HG03432 (cell line): Measurements from ENCODE around the gene PDE5A.

Experiments used
- ATAC-seq: cut with Tn5 transposase; IDR thresholded peaks from one replicate; pipeline ENCODE4 v1.9.1; 2021; ENCODE audit warnings: mild to moderate bottlenecking, moderate library complexity; ENCODE audit not compliant: unreplicated experiment

PDE5A gene

GRCh38 chr4:119628281-119629141 is at the start of gene PDE5A:
TSS of gene PDE5A (minus strand) at chr4:119628804. CDS start at chr4:119628671, 133 bp downstream.
- ATAC-seq, result peak; percentile 92

DNA sequence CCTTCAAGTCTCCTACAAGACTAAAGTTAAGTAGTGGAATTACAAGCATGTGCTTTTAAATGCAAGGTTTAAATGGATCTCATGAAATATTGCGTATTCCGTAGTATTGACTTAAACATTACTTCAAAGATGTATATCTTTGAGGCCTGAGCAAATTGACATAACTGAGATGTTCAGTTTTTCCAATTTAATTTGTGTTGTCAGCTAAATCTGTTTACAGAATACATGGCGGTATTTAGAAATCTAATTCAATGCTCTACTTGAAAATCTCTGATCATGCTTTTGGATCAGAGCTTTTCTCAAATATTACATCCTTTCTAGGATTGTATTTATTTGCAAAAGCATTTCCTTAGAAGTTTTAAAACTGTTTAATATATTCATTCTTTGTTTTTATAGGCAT is 47.5 kb upstream of the PDE5A start:
- ATAC-seq, result no peak

DNA sequence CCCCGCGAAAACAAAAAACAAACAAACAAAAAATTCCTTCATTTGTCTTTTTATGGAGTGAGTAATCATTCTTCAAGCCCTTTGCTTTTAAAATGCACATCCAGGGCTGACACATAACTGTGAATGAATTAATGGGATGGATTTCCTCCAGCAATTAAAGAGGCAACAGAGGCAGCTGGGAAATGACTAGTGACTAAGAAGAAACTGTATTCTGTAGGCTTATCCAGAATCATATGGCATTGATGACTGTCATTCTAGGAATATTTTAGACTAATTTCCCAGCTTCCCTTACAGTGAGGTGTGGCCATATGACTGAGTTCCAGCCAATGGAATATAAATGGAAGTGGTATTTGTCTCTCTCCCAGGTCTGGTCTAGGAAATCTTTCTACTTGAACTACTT is 46.8 kb upstream of the PDE5A start:
- ATAC-seq, result no peak

DNA sequence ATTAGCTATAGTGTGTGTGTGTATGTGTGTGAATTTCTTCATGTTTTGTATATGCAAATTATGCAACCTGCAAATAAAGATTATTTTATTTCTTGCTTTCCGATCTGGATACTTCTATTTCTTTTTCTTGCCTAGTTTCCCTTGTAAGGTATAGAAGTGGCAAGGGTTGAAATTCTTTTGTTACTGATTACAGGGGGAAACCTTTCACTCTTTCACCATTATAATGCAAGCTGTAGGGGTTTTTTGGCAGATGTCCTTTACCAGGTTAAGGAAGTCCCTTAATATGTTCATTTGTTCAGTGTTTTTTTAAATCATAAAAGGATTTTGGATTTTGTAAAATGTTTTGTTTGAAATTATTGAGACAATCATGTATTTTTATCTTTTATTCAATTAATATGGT is 44.3 kb upstream of the PDE5A start:
- ATAC-seq, result no peak

GRCh38 chr4:119672086-119672485 is 43.5 kb upstream of the PDE5A start:
- no peak for ATAC-seq

DNA sequence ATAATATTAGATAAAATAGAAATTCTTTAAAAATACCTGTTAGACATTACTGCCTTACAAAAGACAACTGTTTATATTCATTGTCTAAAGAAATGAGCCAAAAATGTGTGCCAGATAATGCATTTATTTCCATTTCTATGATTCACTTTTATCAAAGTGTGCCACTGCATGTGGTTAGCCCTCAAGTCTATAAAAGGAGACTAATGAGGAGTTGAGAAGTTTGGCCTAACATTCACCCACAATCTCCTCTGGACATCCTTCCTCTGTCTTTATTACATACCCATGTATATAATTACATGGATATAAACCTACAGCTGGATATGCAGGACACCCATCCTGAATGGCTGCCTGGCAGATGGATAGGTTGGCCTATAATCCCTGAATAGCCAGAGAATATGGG is 42.6 kb upstream of the PDE5A start:
- ATAC-seq, result no peak

DNA sequence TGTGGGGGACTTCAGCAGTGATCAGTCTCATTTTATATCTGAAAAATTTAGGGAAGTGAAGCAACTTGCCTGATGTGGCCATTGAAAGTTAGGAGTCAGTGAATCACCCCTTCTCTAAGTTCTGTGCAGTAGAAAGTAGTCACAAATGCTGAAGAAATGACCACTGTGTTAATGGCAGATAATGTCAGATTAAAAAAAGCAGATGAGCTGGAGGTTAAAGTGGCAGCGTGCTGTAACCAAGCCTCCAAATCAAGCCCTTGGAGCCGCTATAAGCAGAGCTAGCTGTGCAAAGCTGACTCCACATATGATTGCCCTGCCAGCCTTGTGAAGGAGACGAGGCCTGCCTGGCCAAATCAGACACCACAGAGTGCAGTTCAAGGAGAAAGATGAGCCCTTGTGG is 39.2 kb upstream of the PDE5A start:
- ATAC-seq, result no peak

- no peak for ATAC-seq
Measured at GRCh38 chr4:119666653-119667091, 38.1 kb upstream of the PDE5A start.

- no peak for ATAC-seq
Measured at GRCh38 chr4:119665752-119666151, 37.1 kb upstream of the PDE5A start.

DNA sequence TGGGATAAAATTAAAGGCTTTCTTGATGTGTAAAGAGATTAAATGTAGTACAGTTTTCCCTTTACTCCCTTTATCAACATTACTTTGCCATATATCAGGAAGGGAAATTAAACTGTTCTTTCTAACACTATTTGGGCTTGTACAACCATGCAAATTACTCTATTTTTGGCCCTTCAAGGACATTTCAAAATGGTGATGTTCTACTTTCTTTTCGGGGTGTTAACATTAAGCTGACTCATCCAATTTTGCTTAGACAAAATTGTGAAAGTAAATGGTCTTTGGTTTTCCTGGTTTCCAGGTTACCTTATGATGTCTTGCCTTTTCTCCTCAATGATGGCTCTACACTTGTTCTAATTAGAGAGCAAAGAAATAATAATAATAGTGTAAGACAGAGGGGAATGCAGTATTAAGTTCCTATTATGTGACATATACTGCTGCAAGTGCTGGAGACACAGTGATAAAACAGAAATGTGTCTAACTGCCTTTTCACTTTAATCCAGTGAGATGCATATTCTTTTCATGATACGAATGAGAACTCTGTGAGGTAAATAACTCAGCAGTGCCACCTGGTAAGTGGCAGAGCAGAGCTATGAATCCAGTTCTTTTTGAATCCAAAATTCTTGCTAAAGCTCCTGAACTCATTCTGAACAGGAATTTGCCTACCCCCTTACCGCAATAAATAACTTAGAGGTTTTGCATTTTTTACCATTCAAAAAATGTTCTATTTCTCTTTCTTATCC is 35.7 kb upstream of the PDE5A start:
- peak; percentile 27 for ATAC-seq

DNA sequence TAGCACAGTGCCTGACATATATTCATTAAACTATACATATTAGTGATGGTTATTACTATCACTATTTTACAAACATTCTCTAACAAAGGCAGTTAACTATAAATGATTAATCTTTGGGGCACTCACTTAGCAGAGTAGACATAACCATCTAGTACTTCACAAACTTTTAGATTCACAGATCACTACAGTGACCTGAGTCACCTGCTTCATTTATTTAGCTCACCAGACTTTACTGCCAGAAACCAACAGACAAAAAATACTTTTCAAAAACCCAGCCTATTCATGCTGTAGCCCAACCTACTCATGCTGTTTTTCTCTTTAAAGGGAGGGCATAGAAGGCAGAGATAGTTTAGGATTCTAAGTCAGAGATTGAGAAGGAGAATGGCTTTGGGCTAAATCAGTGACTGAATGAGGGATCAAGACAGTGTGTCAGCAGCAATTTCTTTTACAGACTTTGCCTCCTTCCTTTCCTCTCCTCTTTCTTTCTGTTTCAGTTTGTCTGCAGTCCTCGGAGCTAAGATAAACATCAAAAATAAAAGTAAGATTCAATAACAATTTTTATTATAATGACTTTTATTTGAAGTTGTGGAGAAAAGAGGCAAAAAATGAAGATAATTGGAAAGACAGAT is 34.7 kb upstream of the PDE5A start:
- ATAC-seq, result peak; percentile 65

DNA sequence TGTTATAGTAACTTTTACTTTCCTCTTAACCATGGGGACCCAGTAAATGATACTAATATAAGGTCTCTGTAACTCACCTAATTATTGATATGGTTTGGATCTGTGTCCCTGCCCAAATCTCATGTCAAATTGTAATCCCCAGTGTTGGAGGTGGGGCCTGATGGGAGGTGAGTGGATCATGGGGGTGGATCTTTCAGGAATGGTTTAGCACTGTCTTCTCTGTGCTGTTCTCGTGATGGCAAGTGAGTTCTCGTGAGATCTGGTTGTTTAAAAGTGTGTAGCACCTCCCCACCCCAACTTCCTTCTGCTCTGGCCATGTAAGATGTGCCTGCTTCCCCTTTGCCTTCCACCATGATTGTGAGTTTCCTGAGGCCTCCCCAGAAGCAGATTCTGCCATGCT is 34.0 kb upstream of the PDE5A start:
- peak; percentile 32 for ATAC-seq

GRCh38 chr4:119661231-119661630 is 32.6 kb upstream of the PDE5A start:
- no peak for ATAC-seq

DNA sequence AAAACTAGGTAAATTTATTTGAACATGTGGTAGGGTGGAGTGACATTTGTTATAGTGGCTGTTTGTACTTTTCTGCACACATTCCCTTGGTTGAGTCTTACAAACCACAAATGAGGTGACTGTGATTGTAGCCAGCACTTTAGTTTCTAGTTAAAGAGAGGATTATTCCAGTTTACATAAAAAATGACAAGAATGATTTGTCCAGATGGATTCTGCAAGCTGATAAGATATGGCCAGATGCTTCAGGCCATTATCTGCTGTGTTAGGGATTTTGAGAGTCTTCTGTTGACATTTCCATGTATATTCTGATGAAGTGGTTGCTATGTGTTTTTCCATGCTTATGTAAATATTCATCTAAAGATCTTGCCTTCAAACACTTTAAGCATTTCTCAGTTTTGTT is 31.0 kb upstream of the PDE5A start:
- ATAC-seq, result no peak

- ATAC-seq, result no peak
Measured at GRCh38 chr4:119657111-119657611, 28.6 kb upstream of the PDE5A start.

GRCh38 chr4:119656342-119656741 is 27.7 kb upstream of the PDE5A start:
- ATAC-seq, result no peak

- ATAC-seq, result no peak
Measured at GRCh38 chr4:119655111-119655837, 26.7 kb upstream of the PDE5A start.

GRCh38 chr4:119653990-119654389 is 25.4 kb upstream of the PDE5A start:
- ATAC-seq, result peak; percentile 53

DNA sequence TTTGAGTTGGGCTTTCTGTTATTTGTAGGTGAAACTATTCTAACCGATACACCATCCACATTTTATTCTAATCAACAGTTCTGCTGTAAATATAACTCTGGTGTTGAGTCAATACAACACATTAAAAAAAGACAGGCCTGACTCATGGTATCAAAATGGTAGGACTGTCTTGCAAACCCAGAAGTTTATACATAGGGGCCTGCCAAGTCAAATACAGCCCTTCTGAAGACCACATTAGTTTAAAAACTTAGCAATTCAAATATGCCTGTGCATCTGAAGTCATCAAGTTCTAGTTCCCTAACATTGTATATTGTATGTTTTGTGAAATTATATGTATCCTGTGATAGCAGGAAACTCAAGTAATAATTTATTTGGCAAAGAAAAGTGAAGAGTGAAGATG is 24.4 kb upstream of the PDE5A start:
- ATAC-seq, result no peak

DNA sequence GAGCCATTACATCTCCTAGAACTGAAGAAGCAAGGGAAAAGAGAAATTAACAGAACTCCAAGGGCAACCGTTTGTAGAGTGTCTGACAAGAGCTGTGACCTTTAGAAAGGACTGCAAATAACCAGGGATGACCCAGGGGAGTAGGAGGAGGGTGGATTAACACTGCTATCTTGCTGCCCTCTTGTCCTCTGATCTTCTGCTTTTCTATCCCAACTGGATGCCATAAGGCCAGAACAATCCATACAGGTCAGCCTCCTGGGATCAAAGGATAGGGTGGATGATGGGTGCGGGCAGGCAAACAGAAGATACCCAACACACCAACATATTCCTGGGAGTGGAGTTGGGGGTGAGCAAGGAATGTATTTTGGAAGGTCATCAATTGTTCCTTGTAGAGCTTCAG is 19.8 kb upstream of the PDE5A start:
- no peak for ATAC-seq

- ATAC-seq, result no peak
Measured at GRCh38 chr4:119647558-119647957, 19.0 kb upstream of the PDE5A start.
